Stomach (tissue), 9 donors: ENCODE results near the gene CD36. TPM values are rescaled to one million over a fixed set of nuclear protein-coding genes. Genes with fewer than 3 reads are reported as not detected.

Experiments used
- DNase-seq, 2 donors: peaks; one replicate each; pipeline versions ENCODE4 v3.0.0 to v3.0.0-alpha.2; 2013 to 2019
- H3K27ac ChIP-seq, 5 donors: fragments of 200-600 bp in 4 of 5; sonication (generic) in 4 of 5; one replicate each; pipeline ENCODE4 v1.5.1; 2013 to 2019; ENCODE audit warnings: mild to moderate bottlenecking in 1 of 5, moderate library complexity in 1 of 5
- H3K27me3 ChIP-seq, 3 donors: fragments of 200-600 bp; sonication (generic); one replicate each; pipeline ENCODE4 v1.5.1; 2017 to 2019; ENCODE audit warnings: mixed run types in 1 of 3
- H3K36me3 ChIP-seq, 4 donors: fragments of 200-600 bp; sonication (generic); 1 replicate in 3 of 4; 2 replicates in 1 of 4; pipeline ENCODE4 v1.5.1; 2016 to 2019
- H3K4me1 ChIP-seq, 4 donors: fragments of 200-600 bp; sonication (generic); one replicate each; pipeline ENCODE4 v1.5.1; 2016 to 2019
- H3K4me3 ChIP-seq, 4 donors: fragments of 200-600 bp; sonication (generic) in 3 of 4; one replicate each; pipeline ENCODE4 v1.5.1; 2016 to 2019; ENCODE audit warnings: mild to moderate bottlenecking in 1 of 4
- H3K9me3 ChIP-seq, 4 donors: fragments of 200-600 bp; sonication (generic); one replicate each; pipeline ENCODE4 v1.5.1; 2016 to 2019
- EP300 ChIP-seq: sonication (generic); formaldehyde crosslinking; IDR thresholded peaks from one replicate; pipeline ENCODE4 v1.6.1; 2017; ENCODE audit warnings: antibody characterized with exemption
- POLR2A ChIP-seq, 4 donors: fragments of 450-650 bp; IDR thresholded peaks; one replicate each; pipeline ENCODE4 v1.6.1; 2016; ENCODE audit warnings: antibody characterized with exemption in 4 of 4, control low read depth in 2 of 4, mild to moderate bottlenecking in 1 of 4, moderate library complexity in 1 of 4
- POLR2AphosphoS5 ChIP-seq, 3 donors: sonication (generic); formaldehyde crosslinking; IDR thresholded peaks; one replicate each; pipeline ENCODE4 v1.6.1; 2016; ENCODE audit warnings: antibody characterized with exemption in 3 of 3
- WGBS, 5 donors: extraction: QIAGEN DNeasy Blood & Tissue Kit in 3 of 5; methylation state at CpG; one replicate each; pipeline versions ENCODE4 v1.1.5 to v1.1.7; 2013 to 2018; 5-methylcytosine and 5-hydroxymethylcytosine counted together
- intact Hi-C: fragments of 100-400 bp; cut with DNase I; formaldehyde crosslinking; loops from one replicate; pipeline ENCODE4 v1.15.1; 2023; ENCODE audit warnings: low total_unique reads
- polyA plus RNA-seq, 3 donors: library from polyadenylated mRNA; stranded (reverse); fragments of 200-250 nt; gene quantifications; one replicate each; pipeline ENCODE4 v1.2.3, GENCODE V29; 2013
- total RNA-seq, 5 donors: library from RNA; depleted of rRNA; stranded (reverse); fragments of >200 nt; gene quantifications; one replicate each; pipeline versions ENCODE4 v1.1.0 to v1.2.3, GENCODE V29; 2014 to 2016
- TF ChIP-seq, protein P1 (sequence below), 7 experiments: fragments of 450-650 bp in 4 of 7; fragments of 200-600 bp in 3 of 7; sonication (generic) in 3 of 7; IDR thresholded peaks; one replicate each; pipeline ENCODE4 v1.5.1; 2016 to 2019; ENCODE audit warnings: antibody characterized with exemption in 7 of 7, control low read depth in 2 of 7, mild to moderate bottlenecking in 1 of 7
- donor health status: healthy with polysubstance abuse.
- donor health status: Bipolar disorder and iron deficiency.
- donor health status: healthy.

CD36 gene
- total and polyA plus RNA-seq, 8 donors = 5.5 to 346 (median 33.5) TPM

DNA sequence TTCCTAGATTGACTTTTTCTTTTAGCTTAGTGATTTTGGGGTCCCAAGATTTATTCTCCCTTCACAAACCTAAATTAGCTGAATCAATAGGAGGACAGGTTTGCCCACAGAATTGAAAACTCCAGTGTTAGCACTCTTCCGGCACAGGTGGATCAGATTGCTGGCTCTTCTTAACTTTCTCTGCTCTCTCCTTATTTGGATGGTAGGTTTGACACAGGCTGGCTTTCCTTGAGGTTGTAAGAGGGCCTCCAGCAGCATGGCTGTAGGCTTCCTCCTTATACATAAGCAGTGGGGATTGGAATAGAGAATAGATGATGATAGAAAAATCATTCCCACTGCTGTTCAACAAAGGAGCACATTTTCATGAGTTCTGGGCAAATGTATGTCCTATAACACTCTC lies 9.4 kb upstream of the CD36 start:
- H3K4me1 ChIP-seq = peaks cover 0 to 11% (median 5%) of the 10 kb centered on the region in 4 donors
- intact Hi-C loops = no loop called here
- no peak overlapping the region for H3K27ac ChIP-seq
- H3K4me3 ChIP-seq = no peak overlapping the region
- H3K27me3 ChIP-seq = no peaks in the 10 kb centered on the region
- H3K9me3 ChIP-seq = no peaks in the 10 kb centered on the region
- TF ChIP-seq POLR2A (IDR thresholded peaks at IDR 0.05) (no peak), EP300 (no peak), POLR2AphosphoS5 (IDR thresholded peaks at IDR 0.05) (no peak)
- TF ChIP-seq, protein P1, sequence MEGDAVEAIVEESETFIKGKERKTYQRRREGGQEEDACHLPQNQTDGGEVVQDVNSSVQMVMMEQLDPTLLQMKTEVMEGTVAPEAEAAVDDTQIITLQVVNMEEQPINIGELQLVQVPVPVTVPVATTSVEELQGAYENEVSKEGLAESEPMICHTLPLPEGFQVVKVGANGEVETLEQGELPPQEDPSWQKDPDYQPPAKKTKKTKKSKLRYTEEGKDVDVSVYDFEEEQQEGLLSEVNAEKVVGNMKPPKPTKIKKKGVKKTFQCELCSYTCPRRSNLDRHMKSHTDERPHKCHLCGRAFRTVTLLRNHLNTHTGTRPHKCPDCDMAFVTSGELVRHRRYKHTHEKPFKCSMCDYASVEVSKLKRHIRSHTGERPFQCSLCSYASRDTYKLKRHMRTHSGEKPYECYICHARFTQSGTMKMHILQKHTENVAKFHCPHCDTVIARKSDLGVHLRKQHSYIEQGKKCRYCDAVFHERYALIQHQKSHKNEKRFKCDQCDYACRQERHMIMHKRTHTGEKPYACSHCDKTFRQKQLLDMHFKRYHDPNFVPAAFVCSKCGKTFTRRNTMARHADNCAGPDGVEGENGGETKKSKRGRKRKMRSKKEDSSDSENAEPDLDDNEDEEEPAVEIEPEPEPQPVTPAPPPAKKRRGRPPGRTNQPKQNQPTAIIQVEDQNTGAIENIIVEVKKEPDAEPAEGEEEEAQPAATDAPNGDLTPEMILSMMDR (IDR thresholded peaks at IDR 0.05) = no peak
- DNase-seq = no peak
- H3K36me3 ChIP-seq = no peaks in the 10 kb centered on the region
- 97 to 100% (median 100%) methylated on average over 1 of the region's 1 CpG for WGBS, 5 donors

DNA sequence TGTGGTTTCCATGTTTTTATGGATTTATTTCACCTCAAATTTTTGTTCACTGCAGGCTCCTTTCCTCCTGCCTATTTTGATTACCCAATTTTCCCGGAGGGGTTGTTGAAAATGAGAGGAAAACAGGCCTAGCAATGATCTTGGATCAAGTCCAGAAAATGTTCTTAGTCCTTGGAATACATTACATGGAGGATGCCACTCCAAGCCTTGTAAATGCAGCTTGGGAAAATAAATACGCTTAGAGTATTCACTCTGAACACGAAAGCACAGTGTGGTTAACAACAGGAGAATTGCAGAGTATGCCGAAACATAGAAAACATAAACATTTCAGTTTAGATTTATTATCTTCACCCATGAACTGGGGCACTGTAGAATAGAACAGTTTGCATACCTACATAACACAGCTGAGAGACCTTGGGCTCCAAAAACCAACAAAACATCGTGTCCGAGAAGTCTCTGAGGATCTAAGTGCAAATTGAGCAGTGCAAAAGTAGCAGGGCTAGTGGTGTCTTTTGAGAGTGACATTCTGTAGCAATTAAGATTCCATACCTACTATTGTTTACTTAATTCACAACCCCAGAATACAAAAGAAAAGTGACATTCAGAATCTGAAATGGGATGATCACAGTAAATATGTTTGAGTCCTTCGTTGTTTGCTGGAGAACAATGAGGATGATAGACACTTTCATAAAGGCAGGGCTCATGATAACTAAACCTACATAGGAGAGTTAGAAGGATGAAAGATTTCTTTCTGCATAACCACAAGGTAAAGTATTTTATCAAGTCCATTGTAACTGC lies 7.6 kb upstream of the CD36 start:
- H3K4me1 ChIP-seq = peaks cover 0 to 11% (median 5%) of the 10 kb centered on the region in 4 donors
- no peaks in the 10 kb centered on the region for H3K36me3 ChIP-seq
- 53 to 61% (median 60%) methylated on average over 7 of the region's 7 CpGs for WGBS, 5 donors
- H3K27me3 ChIP-seq = no peaks in the 10 kb centered on the region
- H3K27ac ChIP-seq = no peak overlapping the region
- TF ChIP-seq POLR2A (IDR thresholded peaks at IDR 0.05) = no peak
- TF ChIP-seq, protein P1 (IDR thresholded peaks at IDR 0.05) = no peak
- no peak for TF ChIP-seq POLR2AphosphoS5 (IDR thresholded peaks at IDR 0.05)
- TF ChIP-seq EP300 = no peak
- no peaks in the 10 kb centered on the region for H3K9me3 ChIP-seq
- no peak for DNase-seq
- H3K4me3 ChIP-seq = no peak overlapping the region
- intact Hi-C loops = no loop called here

DNA sequence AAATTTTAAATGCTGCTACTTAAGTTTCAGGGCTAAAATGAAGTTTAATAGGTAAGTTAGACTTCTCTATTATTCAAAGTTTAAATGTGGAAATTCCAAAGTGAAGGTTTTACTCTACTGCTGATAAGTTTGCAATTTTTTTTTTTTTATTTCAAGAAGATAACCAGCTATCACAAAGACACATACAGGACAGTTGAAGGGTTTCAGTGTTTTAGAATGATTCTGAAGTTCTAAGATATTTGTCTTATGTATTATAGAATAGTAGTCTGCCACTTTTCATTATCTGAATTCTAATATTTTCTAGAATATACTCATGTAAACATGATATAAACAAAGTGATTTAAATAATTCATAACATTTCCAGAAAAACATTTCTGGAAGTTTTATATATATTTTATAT lies 7.0 kb upstream of the CD36 start:
- TF ChIP-seq POLR2AphosphoS5 (IDR thresholded peaks at IDR 0.05) (no peak), POLR2A (IDR thresholded peaks at IDR 0.05) (no peak), EP300 (no peak)
- TF ChIP-seq, protein P1 (IDR thresholded peaks at IDR 0.05) = no peak
- H3K27me3 ChIP-seq = no peaks in the 10 kb centered on the region
- H3K4me1 ChIP-seq = peaks cover 0 to 11% (median 5%) of the 10 kb centered on the region in 4 donors
- no peak overlapping the region for H3K4me3 ChIP-seq
- H3K27ac ChIP-seq = no peak overlapping the region
- intact Hi-C loops = no loop called here
- H3K36me3 ChIP-seq = no peaks in the 10 kb centered on the region
- no peaks in the 10 kb centered on the region for H3K9me3 ChIP-seq
- DNase-seq = no peak

DNA sequence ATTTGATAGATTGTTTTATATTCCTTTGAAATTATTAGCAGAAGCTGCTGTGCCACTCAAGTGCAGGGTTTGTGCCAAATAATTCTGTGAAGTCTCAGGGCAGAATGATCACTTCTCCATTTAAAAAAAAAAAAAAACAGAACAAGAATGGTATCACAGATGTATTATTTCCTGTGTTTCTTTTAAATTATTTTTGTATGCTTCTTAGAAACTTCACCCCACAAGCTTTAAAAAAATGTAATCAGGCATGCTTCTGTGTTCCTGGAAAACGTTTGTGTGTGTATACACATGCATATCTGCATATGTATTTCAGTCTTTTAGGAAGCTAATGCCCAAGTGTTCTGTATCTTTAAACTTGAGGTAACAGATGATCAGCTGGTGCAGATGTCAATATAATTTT lies 6.3 kb upstream of the CD36 start:
- Histone ChIP-seq H3K9me3 (no peaks in the 10 kb centered on the region), H3K4me3 (no peak overlapping the region), H3K36me3 (no peaks in the 10 kb centered on the region), H3K4me1 (peaks cover 0 to 16% (median 5%) of the 10 kb centered on the region in 4 donors), H3K27ac (no peak overlapping the region), H3K27me3 (no peaks in the 10 kb centered on the region)
- DNase-seq = no peak
- no peak for TF ChIP-seq EP300
- TF ChIP-seq POLR2AphosphoS5 (IDR thresholded peaks at IDR 0.05) = no peak
- no peak for TF ChIP-seq POLR2A (IDR thresholded peaks at IDR 0.05)
- TF ChIP-seq, protein P1 (IDR thresholded peaks at IDR 0.05) = no peak
- intact Hi-C loops = no loop called here
- 7 to 14% (median 10%) methylated on average over 1 of the region's 1 CpG for WGBS, 5 donors
